Measurements from ENCODE around the gene ARMC5.
A peak's percentile ranks its signal among the peaks of the same experiment; 100 is the strongest.
"Not testable (repeated sequence)": the region's sequence is repeated elsewhere in the genome, so short reads cannot be mapped to it uniquely, and the experiment has no call there.

The ARMC5 gene

GRCh38 chr16:31436221-31437045 lies 22.9 kb upstream of the ARMC5 start:
- no peak for DNase-seq

GRCh38 chr16:31438414-31438813 lies 20.9 kb upstream of the ARMC5 start:
- DNase-seq = no peak

GRCh38 chr16:31439023-31439422 lies 20.3 kb upstream of the ARMC5 start:
- not testable (repeated sequence) for DNase-seq

- no peak for DNase-seq
Observed at GRCh38 chr16:31439519-31439918, 19.8 kb upstream of the ARMC5 start.

GRCh38 chr16:31440516-31441184 lies 18.7 kb upstream of the ARMC5 start:
- no peak for DNase-seq

- DNase-seq = no peak
Observed at GRCh38 chr16:31441956-31442355, 17.3 kb upstream of the ARMC5 start.

- not testable (repeated sequence) for DNase-seq
Observed at GRCh38 chr16:31445931-31446330, 13.4 kb upstream of the ARMC5 start.

- DNase-seq = no peak
Observed at GRCh38 chr16:31451201-31451600, 8.1 kb upstream of the ARMC5 start.

GRCh38 chr16:31451681-31452351 lies 7.5 kb upstream of the ARMC5 start:
- no peak for DNase-seq

GRCh38 chr16:31452631-31453106 lies 6.6 kb upstream of the ARMC5 start:
- DNase-seq = no peak

GRCh38 chr16:31453255-31454204 lies 5.8 kb upstream of the ARMC5 start:
- no peak for DNase-seq

GRCh38 chr16:31455601-31456314 lies 3.5 kb upstream of the ARMC5 start:
- DNase-seq = peak in 1 of 5 donors; percentile 42

GRCh38 chr16:31456988-31457360 lies 2.3 kb upstream of the ARMC5 start:
- DNase-seq = no peak

GRCh38 chr16:31458073-31458843 lies 1.0 kb upstream of the ARMC5 start:
- peak; percentile 39 to 74 (median 46) for DNase-seq

GRCh38 chr16:31459687-31460581 lies 633 bp downstream of the ARMC5 start:
- DNase-seq = peak; percentile 99 to 100 (median 100)

GRCh38 chr16:31460582-31461002 lies 1.3 kb downstream of the ARMC5 start:
- peak in 1 of 5 donors; percentile 62 for DNase-seq

- DNase-seq = no peak
Observed at GRCh38 chr16:31461201-31461920, 2.1 kb downstream of the ARMC5 start.

- no peak for DNase-seq
Observed at GRCh38 chr16:31461921-31462804, 2.9 kb downstream of the ARMC5 start.

Measured in T-helper 1 cell (primary cell).